T-helper 1 cell treated with Interleukin-12 subunit alpha and Interleukin-12 subunit beta and Interleukin-4 antibody, amounts not matched to agents 30 μg/mL and 1 μg/mL, for 36 hours (primary cell): ENCODE results near the gene MYH9.

Source experiments
- H3K27ac Mint-ChIP-seq: one replicate; pipeline ENCODE4 v1.8.0; 2021; ENCODE audit warnings: mild to moderate bottlenecking, mixed read lengths
- H3K27me3 Mint-ChIP-seq: one replicate; pipeline ENCODE4 v1.8.0; 2021; ENCODE audit warnings: low read depth, mixed read lengths
- H3K36me3 Mint-ChIP-seq: one replicate; pipeline ENCODE4 v1.8.0; 2021; ENCODE audit warnings: low read depth, mixed read lengths
- H3K4me1 Mint-ChIP-seq: one replicate; pipeline ENCODE4 v1.8.0; 2021; ENCODE audit warnings: low read depth, mixed read lengths
- H3K4me3 Mint-ChIP-seq: one replicate; pipeline ENCODE4 v1.8.0; 2021; ENCODE audit warnings: mild to moderate bottlenecking, moderate library complexity, mixed read lengths
- H3K9me3 Mint-ChIP-seq: one replicate; pipeline ENCODE4 v1.8.0; 2021; ENCODE audit warnings: mixed read lengths

MYH9 gene

GRCh38 chr22:36303874-36304273 lies 83.9 kb downstream of the MYH9 start:
- Mint-ChIP-seq H3K4me1 (peaks cover 8% of the 10 kb centered on the region), H3K36me3 (peaks cover 60% of the 10 kb centered on the region), H3K27ac (peak overlapping the region; percentile 15), H3K9me3 (no peaks in the 10 kb centered on the region), H3K27me3 (no peaks in the 10 kb centered on the region), H3K4me3 (no peak overlapping the region)

- Mint-ChIP-seq H3K4me1 (peaks cover 4% of the 10 kb centered on the region), H3K4me3 (no peak overlapping the region), H3K27me3 (no peaks in the 10 kb centered on the region), H3K27ac (no peak overlapping the region), H3K36me3 (peaks cover 57% of the 10 kb centered on the region), H3K9me3 (no peaks in the 10 kb centered on the region)
Observed at GRCh38 chr22:36303115-36303467, 84.7 kb downstream of the MYH9 start.

GRCh38 chr22:36302439-36303114 lies 85.2 kb downstream of the MYH9 start:
- H3K36me3 Mint-ChIP-seq = peaks cover 61% of the 10 kb centered on the region
- no peak overlapping the region for H3K27ac Mint-ChIP-seq
- no peak overlapping the region for H3K4me3 Mint-ChIP-seq
- peaks cover 4% of the 10 kb centered on the region for H3K4me1 Mint-ChIP-seq
- H3K27me3 Mint-ChIP-seq = no peaks in the 10 kb centered on the region
- no peaks in the 10 kb centered on the region for H3K9me3 Mint-ChIP-seq

GRCh38 chr22:36301851-36302250 lies 85.9 kb downstream of the MYH9 start:
- H3K27me3 Mint-ChIP-seq = no peaks in the 10 kb centered on the region
- no peaks in the 10 kb centered on the region for H3K9me3 Mint-ChIP-seq
- H3K27ac Mint-ChIP-seq = no peak overlapping the region
- H3K4me1 Mint-ChIP-seq = peaks cover 6% of the 10 kb centered on the region
- peaks cover 63% of the 10 kb centered on the region for H3K36me3 Mint-ChIP-seq
- H3K4me3 Mint-ChIP-seq = no peak overlapping the region

DNA sequence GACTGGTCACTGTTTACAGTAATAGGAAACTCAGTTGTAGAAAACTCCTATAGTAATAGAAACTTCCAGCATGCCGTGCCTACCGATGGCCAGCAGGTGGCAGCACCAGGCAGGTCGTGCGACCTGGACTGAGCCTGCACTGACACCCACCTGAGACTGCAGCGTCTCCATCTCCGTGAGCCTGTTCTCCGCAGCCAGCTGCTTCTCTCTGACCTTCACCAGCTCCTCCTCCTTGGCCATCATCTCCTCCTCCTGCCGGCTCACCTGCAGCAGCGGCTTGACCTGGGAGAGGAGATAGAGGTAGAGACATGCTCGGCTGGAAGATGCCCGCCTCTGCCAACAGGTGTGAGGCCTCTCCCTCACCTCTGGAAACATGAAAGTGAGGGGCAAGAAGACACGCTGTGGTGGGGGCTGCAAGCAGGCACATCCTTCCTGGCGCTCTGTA lies 86.4 kb downstream of the MYH9 start:
- Mint-ChIP-seq H3K27ac (peak overlapping the region; percentile 45), H3K9me3 (no peaks in the 10 kb centered on the region), H3K4me3 (no peak overlapping the region), H3K27me3 (no peaks in the 10 kb centered on the region), H3K36me3 (peaks cover 59% of the 10 kb centered on the region), H3K4me1 (peaks cover 6% of the 10 kb centered on the region)

DNA sequence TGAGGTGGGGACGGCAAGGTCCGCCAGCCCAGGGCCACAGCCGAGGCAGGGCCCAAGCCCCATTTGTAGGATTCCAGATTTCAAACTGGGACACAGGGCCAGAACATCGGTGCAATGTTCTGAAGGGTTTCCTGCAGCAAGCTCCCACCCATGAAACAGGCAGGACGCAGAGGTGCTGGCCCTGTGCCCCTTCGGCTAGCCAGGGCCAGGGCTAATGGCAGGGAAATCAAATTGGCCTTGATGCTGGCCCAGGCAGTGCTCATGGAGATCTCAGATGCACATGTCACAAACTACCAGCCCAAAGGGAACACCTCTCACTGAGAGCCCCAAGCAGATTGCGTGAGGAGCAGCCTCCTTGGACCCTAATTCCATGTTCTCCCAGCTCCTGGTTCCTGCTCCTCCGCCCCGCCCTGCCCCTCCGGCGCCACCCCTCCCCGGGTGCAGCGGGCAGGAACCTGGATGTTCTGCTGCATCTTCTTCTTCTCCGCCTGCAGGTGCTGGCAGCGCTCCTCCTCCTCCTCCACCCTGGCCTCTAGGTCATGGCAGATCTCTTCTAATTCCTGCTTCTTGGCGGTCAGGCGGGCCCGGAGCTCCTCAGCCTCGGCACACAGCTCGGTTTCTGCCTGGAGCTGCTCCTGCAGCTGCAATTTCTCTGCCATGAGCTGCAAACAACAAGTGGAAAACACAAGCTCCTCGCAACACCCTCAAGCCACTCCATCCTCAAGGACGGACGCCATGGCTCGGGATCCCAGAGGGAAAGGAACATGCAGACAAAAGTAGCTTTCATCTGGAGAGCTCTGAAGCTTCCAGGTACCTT lies 87.2 kb downstream of the MYH9 start:
- H3K27ac Mint-ChIP-seq = peak overlapping the region; percentile 64
- no peak overlapping the region for H3K4me3 Mint-ChIP-seq
- H3K27me3 Mint-ChIP-seq = no peaks in the 10 kb centered on the region
- H3K4me1 Mint-ChIP-seq = peaks cover 6% of the 10 kb centered on the region
- H3K9me3 Mint-ChIP-seq = no peaks in the 10 kb centered on the region
- H3K36me3 Mint-ChIP-seq = peaks cover 57% of the 10 kb centered on the region

GRCh38 chr22:36299911-36300310 lies 87.9 kb downstream of the MYH9 start:
- Mint-ChIP-seq H3K27ac (no peak overlapping the region), H3K36me3 (peaks cover 53% of the 10 kb centered on the region), H3K4me1 (peaks cover 6% of the 10 kb centered on the region), H3K27me3 (no peaks in the 10 kb centered on the region), H3K4me3 (no peak overlapping the region), H3K9me3 (no peaks in the 10 kb centered on the region)

DNA sequence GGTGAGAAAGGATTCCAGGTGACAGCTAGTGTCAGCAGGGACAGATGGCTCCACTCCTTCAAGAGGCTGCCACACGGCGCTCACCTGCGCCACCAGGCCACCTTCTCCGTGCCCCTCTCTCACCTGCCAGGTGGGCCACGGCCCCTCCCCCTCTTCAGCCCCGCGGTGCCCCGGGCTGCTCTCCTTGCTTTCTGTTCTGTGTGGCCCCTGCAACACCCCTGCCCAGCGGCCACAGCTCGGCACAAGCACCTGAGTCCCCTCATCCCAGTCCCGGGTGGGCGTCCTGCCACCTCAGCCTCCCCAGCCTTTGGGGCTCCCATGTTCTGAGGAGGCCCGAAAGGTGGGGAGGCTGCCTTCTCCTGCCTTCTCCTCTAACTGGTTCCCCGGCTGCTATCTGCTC lies 88.5 kb downstream of the MYH9 start:
- Mint-ChIP-seq H3K27ac (no peak overlapping the region), H3K36me3 (peaks cover 54% of the 10 kb centered on the region), H3K9me3 (no peaks in the 10 kb centered on the region), H3K4me1 (peaks cover 9% of the 10 kb centered on the region), H3K4me3 (no peak overlapping the region), H3K27me3 (no peaks in the 10 kb centered on the region)

- no peaks in the 10 kb centered on the region for H3K9me3 Mint-ChIP-seq
- no peaks in the 10 kb centered on the region for H3K27me3 Mint-ChIP-seq
- no peak overlapping the region for H3K4me3 Mint-ChIP-seq
- H3K36me3 Mint-ChIP-seq = peaks cover 52% of the 10 kb centered on the region
- H3K27ac Mint-ChIP-seq = no peak overlapping the region
- peaks cover 9% of the 10 kb centered on the region for H3K4me1 Mint-ChIP-seq
Observed at GRCh38 chr22:36298601-36299000, 89.2 kb downstream of the MYH9 start.

DNA sequence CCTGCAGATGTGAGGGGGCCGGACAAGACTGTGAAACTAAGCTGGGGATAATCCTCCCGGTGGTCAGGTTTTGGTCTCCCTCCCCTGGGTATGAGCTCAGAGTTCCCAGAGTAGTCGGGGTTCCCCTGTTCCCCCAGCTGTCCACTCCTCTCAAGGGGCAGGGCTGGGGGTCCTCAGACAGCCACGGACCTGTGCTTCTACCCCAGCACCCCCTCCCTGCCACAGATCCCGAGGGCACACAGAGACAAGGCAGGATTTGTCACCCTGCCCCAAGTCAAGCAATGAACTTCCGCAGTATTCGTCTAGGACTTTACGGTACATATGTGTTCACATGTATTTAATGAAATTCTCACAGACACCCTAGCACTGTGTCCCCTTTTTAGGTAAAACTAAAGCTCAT lies 89.6 kb downstream of the MYH9 start:
- Mint-ChIP-seq H3K36me3 (peaks cover 54% of the 10 kb centered on the region), H3K4me1 (peaks cover 9% of the 10 kb centered on the region), H3K4me3 (no peak overlapping the region), H3K9me3 (no peaks in the 10 kb centered on the region), H3K27ac (peak overlapping the region; percentile 41), H3K27me3 (no peaks in the 10 kb centered on the region)

DNA sequence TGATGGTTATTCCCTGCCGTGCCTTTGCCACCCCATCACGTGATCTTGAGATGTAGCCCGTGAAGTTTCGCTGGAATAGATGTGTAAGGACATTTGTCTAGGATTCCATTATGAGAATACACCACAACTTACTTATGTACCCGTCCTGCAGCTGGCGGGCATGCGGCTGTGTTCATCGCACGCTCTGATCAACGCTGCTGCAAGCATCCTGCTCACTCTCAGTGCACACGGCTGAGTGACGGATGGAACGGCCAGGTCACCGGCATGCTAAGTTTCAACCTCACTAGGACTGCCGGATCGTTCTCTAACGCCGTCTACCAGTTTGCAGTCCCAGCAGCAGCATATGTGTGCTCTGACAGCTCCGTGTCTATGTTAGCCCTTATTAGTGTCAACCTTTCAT lies 90.2 kb downstream of the MYH9 start:
- Mint-ChIP-seq H3K27ac (no peak overlapping the region), H3K36me3 (peaks cover 55% of the 10 kb centered on the region), H3K4me1 (peaks cover 13% of the 10 kb centered on the region), H3K4me3 (no peak overlapping the region), H3K9me3 (no peaks in the 10 kb centered on the region), H3K27me3 (no peaks in the 10 kb centered on the region)

- H3K9me3 Mint-ChIP-seq = no peaks in the 10 kb centered on the region
- no peak overlapping the region for H3K4me3 Mint-ChIP-seq
- H3K36me3 Mint-ChIP-seq = peaks cover 60% of the 10 kb centered on the region
- no peaks in the 10 kb centered on the region for H3K27me3 Mint-ChIP-seq
- H3K4me1 Mint-ChIP-seq = peaks cover 17% of the 10 kb centered on the region
- H3K27ac Mint-ChIP-seq = no peak overlapping the region
Observed at GRCh38 chr22:36296690-36297089, 91.1 kb downstream of the MYH9 start.

GRCh38 chr22:36295247-36295646 lies 92.5 kb downstream of the MYH9 start:
- Mint-ChIP-seq H3K27ac (no peak overlapping the region), H3K36me3 (peaks cover 52% of the 10 kb centered on the region), H3K4me3 (no peak overlapping the region), H3K4me1 (peaks cover 16% of the 10 kb centered on the region), H3K27me3 (no peaks in the 10 kb centered on the region), H3K9me3 (no peaks in the 10 kb centered on the region)

GRCh38 chr22:36294801-36295200 lies 93.0 kb downstream of the MYH9 start:
- Mint-ChIP-seq H3K4me1 (peaks cover 20% of the 10 kb centered on the region), H3K4me3 (no peak overlapping the region), H3K9me3 (no peaks in the 10 kb centered on the region), H3K27me3 (no peaks in the 10 kb centered on the region), H3K36me3 (peaks cover 56% of the 10 kb centered on the region), H3K27ac (no peak overlapping the region)

DNA sequence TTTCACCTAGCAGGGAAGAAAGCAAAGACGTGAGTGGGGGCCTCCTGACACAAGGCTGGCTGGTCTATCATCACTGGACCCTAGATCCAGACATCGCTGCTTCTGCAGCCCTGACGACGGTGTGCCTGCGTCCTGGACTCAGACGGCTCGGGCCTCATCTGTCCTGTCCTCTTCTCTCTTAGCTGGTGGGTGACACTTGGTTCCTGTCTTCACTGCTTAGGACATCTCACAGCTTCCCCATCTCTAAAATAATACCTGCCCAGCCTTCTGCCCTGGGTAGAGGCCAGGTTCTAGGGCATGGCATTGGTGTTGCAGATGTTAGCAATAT lies 93.5 kb downstream of the MYH9 start:
- Mint-ChIP-seq H3K27ac (no peak overlapping the region), H3K36me3 (peaks cover 61% of the 10 kb centered on the region), H3K4me1 (peaks cover 25% of the 10 kb centered on the region), H3K9me3 (no peaks in the 10 kb centered on the region), H3K27me3 (no peaks in the 10 kb centered on the region), H3K4me3 (no peak overlapping the region)
